CD4-positive, alpha-beta T cell treated with Interleukin-12 subunit alpha and Interleukin-12 subunit beta, for 1 hour (primary cell): Measurements from ENCODE around the gene FOXM1.

Experiments
- DNase-seq: peaks from one replicate; pipeline ENCODE4 v3.0.0-alpha.2; 2020

The FOXM1 gene

GRCh38 chr12:2877047-2877952 is at the start of gene FOXM1, which contains the start of gene RHNO1:
Gene FOXM1, minus strand, starts transcription at chr12:2877174. Its CDS starts 2,696 bp downstream, at chr12:2874478.
Gene RHNO1, plus strand, starts transcription at chr12:2877223. Its CDS starts 8,144 bp downstream, at chr12:2885367.
- DNase-seq = peak; percentile 89

GRCh38 chr12:2925322-2925995 is 48.5 kb upstream of the FOXM1 start:
- DNase-seq = no peak

- DNase-seq = no peak
These were observed 47.0 kb upstream of the FOXM1 start for GRCh38 chr12:2924019-2924418.

GRCh38 chr12:2923057-2923456 is 46.1 kb upstream of the FOXM1 start:
- no peak for DNase-seq

- DNase-seq = no peak
These were observed 45.4 kb upstream of the FOXM1 start for GRCh38 chr12:2922329-2922728.

GRCh38 chr12:2919249-2919648 is 42.3 kb upstream of the FOXM1 start:
- no peak for DNase-seq

- no peak for DNase-seq
These were observed 35.2 kb upstream of the FOXM1 start for GRCh38 chr12:2912216-2912575.

- no peak for DNase-seq
These were observed 27.3 kb upstream of the FOXM1 start for GRCh38 chr12:2904260-2904659.

- DNase-seq = no peak
These were observed 25.4 kb upstream of the FOXM1 start for GRCh38 chr12:2902272-2902880.

GRCh38 chr12:2900642-2901041 is 23.7 kb upstream of the FOXM1 start:
- no peak for DNase-seq

GRCh38 chr12:2897418-2897817 is 20.4 kb upstream of the FOXM1 start:
- no peak for DNase-seq

GRCh38 chr12:2895511-2895910 is 18.5 kb upstream of the FOXM1 start:
- no peak for DNase-seq

- no peak for DNase-seq
These were observed 18.1 kb upstream of the FOXM1 start for GRCh38 chr12:2895051-2895451.

- DNase-seq = no peak
These were observed 16.0 kb upstream of the FOXM1 start for GRCh38 chr12:2893007-2893406.

GRCh38 chr12:2892246-2892645 is 15.3 kb upstream of the FOXM1 start:
- no peak for DNase-seq

GRCh38 chr12:2891240-2892053 is 14.5 kb upstream of the FOXM1 start:
- peak; percentile 24 for DNase-seq

GRCh38 chr12:2890388-2891239 is 13.6 kb upstream of the FOXM1 start, which contains the start of gene TULP3:
Gene TULP3, plus strand, starts transcription at chr12:2890891. Its CDS starts 57 bp downstream, at chr12:2890948.
- DNase-seq = peak; percentile 99

- DNase-seq = no peak
These were observed 13.0 kb upstream of the FOXM1 start for GRCh38 chr12:2890001-2890387.

GRCh38 chr12:2886768-2887450 is 9.9 kb upstream of the FOXM1 start:
- DNase-seq = no peak

GRCh38 chr12:2884810-2885209 is 7.8 kb upstream of the FOXM1 start:
- no peak for DNase-seq

- no peak for DNase-seq
These were observed 2.9 kb upstream of the FOXM1 start for GRCh38 chr12:2879853-2880252.
